HCT116 (cell line): ENCODE measurements around the gene PPP4R3A. TPM values are rescaled to one million over a fixed set of nuclear protein-coding genes. Genes with fewer than 3 reads are reported as not detected.

Experiments
- ATAC-seq: fragments of 200-7000 bp; cut with Tn5 transposase; 2 replicates; pipeline ENCODE4 v1.9.1; 2020; ENCODE audit warnings: mild to moderate bottlenecking, moderate library complexity
- BruUV-seq: library from RNA; stranded (reverse); fragments of 400-500 nt; replicated peaks from 2 replicates; lab custom pipeline; 2021; lab: Mats Ljungman, UMichigan
- CTCF ChIA-PET: fragments of 300-600 bp; sonication (Branson Sonifier 250); formaldehyde crosslinking; loops from one replicate; lab custom pipeline; 2021; ENCODE audit warnings: antibody characterized with exemption; lab: Charles Lee
- POLR2A ChIA-PET: fragments of 300-600, 350-600 bp; sonication (Branson Sonifier 250); formaldehyde crosslinking; loops from one replicate; lab custom pipeline; 2021; ENCODE audit warnings: antibody characterized with exemption; lab: Charles Lee
- RAD21 ChIA-PET, 2 experiments: fragments of 300-600 bp; sonication (Branson Sonifier 250); formaldehyde crosslinking; loops; one replicate each; lab custom pipeline; 2023; ENCODE audit warnings: low total read pairs in 2 of 2; ENCODE audit not compliant: uncharacterized antibody in 2 of 2, unreplicated experiment in 2 of 2, low non-redundant PET in 1 of 2; lab: Charles Lee
- DNase-seq: peaks from one replicate; pipeline ENCODE4 v3.0.0-alpha.2; 2010; ENCODE audit warnings: low read depth, low spot score
- H2AFZ ChIP-seq: fragments of 200-600 bp; shearing (Covaris generic), sonication (generic); 2 replicates; pipeline ENCODE4 v1.6.1; 2017; ENCODE audit warnings: low read depth, mixed run types, mixed read lengths, antibody characterized with exemption, low read length; ENCODE audit not compliant: poor library complexity, severe bottlenecking
- H3K27ac ChIP-seq: 2 replicates; pipeline ENCODE4 v1.5.1; 2012; ENCODE audit warnings: low read depth, low read length
- H3K27me3 ChIP-seq: fragments of 200-600 bp; sonication (generic); 2 replicates; pipeline ENCODE4 v1.6.1; 2016; ENCODE audit warnings: mixed run types, low read length, mixed read lengths; ENCODE audit not compliant: insufficient read depth
- H3K36me3 ChIP-seq, 2 experiments: fragments of 200-500 bp in 1 of 2; fragments of 200-600 bp in 1 of 2; sonication (Bioruptor generic) in 1 of 2; sonication (generic) in 1 of 2; 2 replicates each; pipeline versions ENCODE4 v1.5.1 to v1.6.1; 2014 to 2016; ENCODE audit warnings: low read length in 2 of 2, inconsistent platforms in 1 of 2, mixed read lengths in 1 of 2, mixed run types in 1 of 2; ENCODE audit not compliant: insufficient read depth in 2 of 2, control insufficient read depth in 1 of 2
- H3K4me1 ChIP-seq, 2 experiments: fragments of 200-600 bp in 1 of 2; sonication (generic) in 1 of 2; 2 replicates each; pipeline versions ENCODE4 v1.5.1 to v1.6.1; 2012 to 2017; ENCODE audit warnings: low read length in 2 of 2, inconsistent platforms in 1 of 2, mild to moderate bottlenecking in 1 of 2, mixed read lengths in 1 of 2, mixed run types in 1 of 2, moderate library complexity in 1 of 2; ENCODE audit not compliant: insufficient read depth in 2 of 2, control insufficient read depth in 1 of 2
- H3K4me2 ChIP-seq: fragments of 200-600 bp; sonication (generic); 2 replicates; pipeline ENCODE4 v1.6.1; 2017; ENCODE audit warnings: mixed run types, low read length, mixed read lengths
- H3K4me3 ChIP-seq, 2 experiments: fragments of 200-600 bp in 1 of 2; sonication (generic) in 1 of 2; replicated peaks in 1 of 2; 2 replicates each; pipeline ENCODE4 v1.5.1; 2011 to 2016; ENCODE audit warnings: low read length in 2 of 2, control low read depth in 1 of 2, low read depth in 1 of 2, mild to moderate bottlenecking in 1 of 2, mixed read lengths in 1 of 2, mixed run types in 1 of 2
- H3K79me2 ChIP-seq: fragments of 200-600 bp; sonication (generic); 2 replicates; pipeline ENCODE4 v1.6.1; 2017; ENCODE audit warnings: mild to moderate bottlenecking, mixed run types, low read length, moderate library complexity, mixed read lengths; ENCODE audit not compliant: insufficient read depth
- H3K9ac ChIP-seq: fragments of 200-600 bp; sonication (generic); 2 replicates; pipeline ENCODE4 v1.6.1; 2016; ENCODE audit warnings: low read length, mixed read lengths
- H3K9me2 ChIP-seq: fragments of 200-600 bp; sonication (generic), shearing (Covaris generic); 2 replicates; pipeline ENCODE4 v1.6.1; 2017; ENCODE audit warnings: mixed run types, mild to moderate bottlenecking, moderate library complexity; ENCODE audit not compliant: insufficient read depth
- H3K9me3 ChIP-seq, 2 experiments: fragments of 200-500 bp in 1 of 2; fragments of 200-600 bp in 1 of 2; sonication (Bioruptor generic) in 1 of 2; sonication (generic) in 1 of 2; 2 replicates each; pipeline ENCODE4 v1.6.1; 2014 to 2017; ENCODE audit warnings: low read length in 2 of 2, mixed read lengths in 2 of 2, inconsistent platforms in 1 of 2, low read depth in 1 of 2, mild to moderate bottlenecking in 1 of 2, mixed run types in 1 of 2, moderate library complexity in 1 of 2; ENCODE audit not compliant: control insufficient read depth in 1 of 2, insufficient read depth in 1 of 2
- H4K20me1 ChIP-seq: fragments of 200-600 bp; sonication (generic), shearing (Covaris generic); 2 replicates; pipeline ENCODE4 v1.6.1; 2017; ENCODE audit warnings: mixed run types, mild to moderate bottlenecking, moderate library complexity; ENCODE audit not compliant: insufficient read depth
- CBX3 ChIP-seq: IDR thresholded peaks from 2 replicates; pipeline ENCODE4 v1.6.1; 2012; ENCODE audit warnings: low read depth
- CEBPB ChIP-seq: IDR thresholded peaks from 2 replicates; pipeline ENCODE4 v1.6.1; 2012; ENCODE audit warnings: low read depth
- EGR1 ChIP-seq: IDR thresholded peaks from 2 replicates; pipeline ENCODE4 v1.6.1; 2012; ENCODE audit warnings: low read depth
- ELF1 ChIP-seq: IDR thresholded peaks from 2 replicates; pipeline ENCODE4 v1.6.1; 2012; ENCODE audit warnings: low read depth, borderline replicate concordance
- EZH2phosphoT487 ChIP-seq: fragments of 200-600 bp; IDR thresholded peaks from 2 replicates; pipeline ENCODE4 v1.6.1; 2018; ENCODE audit warnings: antibody characterized with exemption, borderline replicate concordance
- POLR2A ChIP-seq: IDR thresholded peaks from 2 replicates; pipeline ENCODE4 v1.7.0; 2011; ENCODE audit warnings: borderline replicate concordance; ENCODE audit not compliant: insufficient read depth, insufficient read length; ENCODE audit errors: extremely low read depth
- POLR2AphosphoS5 ChIP-seq: IDR thresholded peaks from 2 replicates; pipeline ENCODE4 v1.6.1; 2011; ENCODE audit warnings: mild to moderate bottlenecking, low read depth, low read length, moderate library complexity
- RAD21 ChIP-seq: IDR thresholded peaks from 2 replicates; pipeline ENCODE4 v1.6.1; 2012; ENCODE audit warnings: low read depth, mild to moderate bottlenecking
- SP1 ChIP-seq: IDR thresholded peaks from 2 replicates; pipeline ENCODE4 v1.6.1; 2012; ENCODE audit warnings: low read depth
- SRF ChIP-seq: IDR thresholded peaks from 2 replicates; pipeline ENCODE4 v1.6.1; 2012; ENCODE audit warnings: low read depth
- TCF7L2 ChIP-seq: IDR thresholded peaks from 2 replicates; pipeline ENCODE4 v1.7.0; 2011; ENCODE audit warnings: borderline replicate concordance, inconsistent platforms; ENCODE audit not compliant: insufficient read depth, insufficient read length; ENCODE audit errors: extremely low read depth
- YY1 ChIP-seq: IDR thresholded peaks from 2 replicates; pipeline ENCODE4 v1.6.1; 2011; ENCODE audit warnings: low read length, low read depth, moderate library complexity, mild to moderate bottlenecking; ENCODE audit not compliant: insufficient replicate concordance; ENCODE audit errors: extremely low read depth
- ZFX ChIP-seq: fragments of 450-650 bp; IDR thresholded peaks from 2 replicates; pipeline ENCODE4 v1.6.1; 2017
- intact Hi-C: fragments of 100-400 bp; cut with micrococcal nuclease; formaldehyde crosslinking; loops from 2 replicates; pipeline ENCODE4 v1.10.0; 2022
- total RNA-seq: library from RNA; stranded (reverse); gene quantifications from one replicate; pipeline ENCODE4 v1.2.1, GENCODE V29; 2021; ENCODE audit not compliant: unreplicated experiment
- TF ChIP-seq, protein P1 (sequence below): IDR thresholded peaks from 2 replicates; pipeline ENCODE4 v1.6.1; 2012
- TF ChIP-seq, protein P2 (sequence below): IDR thresholded peaks from 2 replicates; pipeline ENCODE4 v1.6.1; 2012; ENCODE audit warnings: low read depth
- TF ChIP-seq, protein P3 (sequence below), 3 experiments: fragments of 200-600 bp in 1 of 3; sonication (generic) in 1 of 3; IDR thresholded peaks in 2 of 3; conservative IDR thresholded peaks in 1 of 3; 2 replicates each; pipeline ENCODE4 v1.5.1; 2012 to 2017; ENCODE audit warnings: low read depth in 2 of 3, low read length in 2 of 3, antibody characterized with exemption in 1 of 3, borderline replicate concordance in 1 of 3, control low read depth in 1 of 3, mild to moderate bottlenecking in 1 of 3, mixed read lengths in 1 of 3, mixed run types in 1 of 3, moderate library complexity in 1 of 3; ENCODE audit not compliant: insufficient read depth in 1 of 3
- TF ChIP-seq, protein P4 (sequence below): IDR thresholded peaks from 2 replicates; pipeline ENCODE4 v1.6.1; 2011; ENCODE audit warnings: mild to moderate bottlenecking, low read length, moderate library complexity; ENCODE audit not compliant: insufficient replicate concordance; ENCODE audit errors: extremely low read depth

Gene PPP4R3A
- total RNA-seq, 1 experiment from 2014 or later = 67.7 TPM

DNA sequence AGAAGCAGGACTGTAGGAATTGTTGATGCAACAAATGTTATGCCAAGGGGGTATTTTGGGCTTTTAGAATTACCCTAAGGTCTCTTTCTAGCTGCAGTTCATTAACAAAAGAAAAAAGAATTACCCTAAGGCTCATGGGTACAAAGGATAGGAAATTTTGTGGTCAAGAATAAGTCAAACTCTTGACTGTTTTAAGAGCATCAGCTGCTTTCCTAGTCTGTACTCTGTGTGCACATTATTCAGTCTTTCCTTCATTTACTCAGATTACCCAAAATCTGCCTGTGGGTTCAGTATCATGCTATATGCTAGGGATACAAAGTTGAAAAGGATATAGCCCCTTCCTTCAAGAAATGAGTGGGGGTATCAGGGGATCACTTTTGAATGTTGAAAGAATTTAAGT is 56.0 kb downstream of the PPP4R3A start:
- H4K20me1 ChIP-seq = 0 out of 2 replicates have a peak, but pooled peaks cover 4% of the 10 kb centered on the region
- CTCF ChIA-PET = no interaction called here
- H3K9me2 ChIP-seq = no peaks in the 10 kb centered on the region
- no peak overlapping the region for H3K27ac ChIP-seq
- H3K4me2 ChIP-seq = no peak overlapping the region
- no peaks in the 10 kb centered on the region for H3K27me3 ChIP-seq
- H3K4me1 ChIP-seq = no peaks in the 10 kb centered on the region
- peaks cover 15 to 22% of the 10 kb centered on the region in 2 experiments for H3K36me3 ChIP-seq
- no peak overlapping the region for H3K4me3 ChIP-seq
- no TSS peak for BruUV-seq
- RAD21 ChIA-PET = no interaction called here
- TF ChIP-seq YY1 (no peak), EGR1 (no peak), POLR2AphosphoS5 (no peak), CEBPB (no peak), ELF1 (no peak), SRF (no peak), RAD21 (no peak), SP1 (no peak), POLR2A (no peak), CBX3 (no peak), EZH2phosphoT487 (no peak), TCF7L2 (no peak), ZFX (no peak)
- TF ChIP-seq, protein P1, sequence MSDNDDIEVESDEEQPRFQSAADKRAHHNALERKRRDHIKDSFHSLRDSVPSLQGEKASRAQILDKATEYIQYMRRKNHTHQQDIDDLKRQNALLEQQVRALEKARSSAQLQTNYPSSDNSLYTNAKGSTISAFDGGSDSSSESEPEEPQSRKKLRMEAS = no peak
- TF ChIP-seq, protein P2, sequence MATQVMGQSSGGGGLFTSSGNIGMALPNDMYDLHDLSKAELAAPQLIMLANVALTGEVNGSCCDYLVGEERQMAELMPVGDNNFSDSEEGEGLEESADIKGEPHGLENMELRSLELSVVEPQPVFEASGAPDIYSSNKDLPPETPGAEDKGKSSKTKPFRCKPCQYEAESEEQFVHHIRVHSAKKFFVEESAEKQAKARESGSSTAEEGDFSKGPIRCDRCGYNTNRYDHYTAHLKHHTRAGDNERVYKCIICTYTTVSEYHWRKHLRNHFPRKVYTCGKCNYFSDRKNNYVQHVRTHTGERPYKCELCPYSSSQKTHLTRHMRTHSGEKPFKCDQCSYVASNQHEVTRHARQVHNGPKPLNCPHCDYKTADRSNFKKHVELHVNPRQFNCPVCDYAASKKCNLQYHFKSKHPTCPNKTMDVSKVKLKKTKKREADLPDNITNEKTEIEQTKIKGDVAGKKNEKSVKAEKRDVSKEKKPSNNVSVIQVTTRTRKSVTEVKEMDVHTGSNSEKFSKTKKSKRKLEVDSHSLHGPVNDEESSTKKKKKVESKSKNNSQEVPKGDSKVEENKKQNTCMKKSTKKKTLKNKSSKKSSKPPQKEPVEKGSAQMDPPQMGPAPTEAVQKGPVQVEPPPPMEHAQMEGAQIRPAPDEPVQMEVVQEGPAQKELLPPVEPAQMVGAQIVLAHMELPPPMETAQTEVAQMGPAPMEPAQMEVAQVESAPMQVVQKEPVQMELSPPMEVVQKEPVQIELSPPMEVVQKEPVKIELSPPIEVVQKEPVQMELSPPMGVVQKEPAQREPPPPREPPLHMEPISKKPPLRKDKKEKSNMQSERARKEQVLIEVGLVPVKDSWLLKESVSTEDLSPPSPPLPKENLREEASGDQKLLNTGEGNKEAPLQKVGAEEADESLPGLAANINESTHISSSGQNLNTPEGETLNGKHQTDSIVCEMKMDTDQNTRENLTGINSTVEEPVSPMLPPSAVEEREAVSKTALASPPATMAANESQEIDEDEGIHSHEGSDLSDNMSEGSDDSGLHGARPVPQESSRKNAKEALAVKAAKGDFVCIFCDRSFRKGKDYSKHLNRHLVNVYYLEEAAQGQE = no peak
- TF ChIP-seq, protein P3, sequence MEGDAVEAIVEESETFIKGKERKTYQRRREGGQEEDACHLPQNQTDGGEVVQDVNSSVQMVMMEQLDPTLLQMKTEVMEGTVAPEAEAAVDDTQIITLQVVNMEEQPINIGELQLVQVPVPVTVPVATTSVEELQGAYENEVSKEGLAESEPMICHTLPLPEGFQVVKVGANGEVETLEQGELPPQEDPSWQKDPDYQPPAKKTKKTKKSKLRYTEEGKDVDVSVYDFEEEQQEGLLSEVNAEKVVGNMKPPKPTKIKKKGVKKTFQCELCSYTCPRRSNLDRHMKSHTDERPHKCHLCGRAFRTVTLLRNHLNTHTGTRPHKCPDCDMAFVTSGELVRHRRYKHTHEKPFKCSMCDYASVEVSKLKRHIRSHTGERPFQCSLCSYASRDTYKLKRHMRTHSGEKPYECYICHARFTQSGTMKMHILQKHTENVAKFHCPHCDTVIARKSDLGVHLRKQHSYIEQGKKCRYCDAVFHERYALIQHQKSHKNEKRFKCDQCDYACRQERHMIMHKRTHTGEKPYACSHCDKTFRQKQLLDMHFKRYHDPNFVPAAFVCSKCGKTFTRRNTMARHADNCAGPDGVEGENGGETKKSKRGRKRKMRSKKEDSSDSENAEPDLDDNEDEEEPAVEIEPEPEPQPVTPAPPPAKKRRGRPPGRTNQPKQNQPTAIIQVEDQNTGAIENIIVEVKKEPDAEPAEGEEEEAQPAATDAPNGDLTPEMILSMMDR (IDR thresholded peaks at IDR 0.05 in 2 of 3, conservative IDR thresholded peaks at IDR 0.05 in 1 of 3; ENCODE audit: borderline replicate concordance in 1 of 3, insufficient read depth in 1 of 3, low read depth in 2 of 3, low read length in 2 of 3) = no peak
- TF ChIP-seq, protein P4, sequence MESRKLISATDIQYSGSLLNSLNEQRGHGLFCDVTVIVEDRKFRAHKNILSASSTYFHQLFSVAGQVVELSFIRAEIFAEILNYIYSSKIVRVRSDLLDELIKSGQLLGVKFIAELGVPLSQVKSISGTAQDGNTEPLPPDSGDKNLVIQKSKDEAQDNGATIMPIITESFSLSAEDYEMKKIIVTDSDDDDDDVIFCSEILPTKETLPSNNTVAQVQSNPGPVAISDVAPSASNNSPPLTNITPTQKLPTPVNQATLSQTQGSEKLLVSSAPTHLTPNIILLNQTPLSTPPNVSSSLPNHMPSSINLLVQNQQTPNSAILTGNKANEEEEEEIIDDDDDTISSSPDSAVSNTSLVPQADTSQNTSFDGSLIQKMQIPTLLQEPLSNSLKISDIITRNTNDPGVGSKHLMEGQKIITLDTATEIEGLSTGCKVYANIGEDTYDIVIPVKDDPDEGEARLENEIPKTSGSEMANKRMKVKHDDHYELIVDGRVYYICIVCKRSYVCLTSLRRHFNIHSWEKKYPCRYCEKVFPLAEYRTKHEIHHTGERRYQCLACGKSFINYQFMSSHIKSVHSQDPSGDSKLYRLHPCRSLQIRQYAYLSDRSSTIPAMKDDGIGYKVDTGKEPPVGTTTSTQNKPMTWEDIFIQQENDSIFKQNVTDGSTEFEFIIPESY = no peak
- no peak overlapping the region for H3K9ac ChIP-seq
- 0 out of 2 replicates have a peak, but pooled peaks cover 4% of the 10 kb centered on the region for H3K79me2 ChIP-seq
- DNase-seq = no peak
- no peak overlapping the region for H2AFZ ChIP-seq
- no peak for ATAC-seq
- H3K9me3 ChIP-seq = no peaks in the 10 kb centered on the region
- POLR2A ChIA-PET = no interaction called here
- intact Hi-C loops = no loop called here
